ENCODE results near the gene APMAP. TPM values are rescaled to one million over a fixed set of nuclear protein-coding genes. Genes with fewer than 3 reads are reported as not detected.

APMAP gene
- total RNA-seq, 1 experiment from 2014 or later, result 82.7 TPM

GRCh38 chr20:24961384-24962181 lies 31.0 kb downstream of the APMAP start (continued):
- no peak for TF ChIP-seq EGR1 (IDR thresholded peaks at IDR 0.05; ENCODE audit: low read depth)
- TF ChIP-seq JUND (IDR thresholded peaks at IDR 0.05), result no peak
- TF ChIP-seq SIN3A (IDR thresholded peaks at IDR 0.05; ENCODE audit: low read depth), result no peak
- TF ChIP-seq ZNF274 (IDR thresholded peaks at IDR 0.05; ENCODE audit: low read depth, low read length), result no peak

- RAD21 ChIA-PET (ENCODE audit: low non-redundant PET in 1 of 2, low total read pairs in 2 of 2, uncharacterized antibody in 2 of 2, unreplicated experiment in 2 of 2), result no interaction called here
- ATAC-seq (no peak), DNase-seq (ENCODE audit: low read depth, low spot score) (no peak)
- Histone ChIP-seq H3K9me2 (ENCODE audit: insufficient read depth) (no peaks in the 10 kb centered on the region), H3K9me3 (ENCODE audit: control insufficient read depth in 1 of 2, insufficient read depth in 1 of 2, low read depth in 1 of 2, low read length in 2 of 2) (no peaks in the 10 kb centered on the region), H3K27me3 (ENCODE audit: insufficient read depth, low read length) (no peaks in the 10 kb centered on the region), H3K4me1 (ENCODE audit: control insufficient read depth in 1 of 2, insufficient read depth in 2 of 2, low read length in 2 of 2) (no peaks in the 10 kb centered on the region), H2AFZ (ENCODE audit: low read depth, low read length, poor library complexity, severe bottlenecking) (no peak overlapping the region), H3K79me2 (ENCODE audit: insufficient read depth, low read length) (no peaks in the 10 kb centered on the region), H3K27ac (ENCODE audit: low read depth, low read length) (no peak overlapping the region), H4K20me1 (ENCODE audit: insufficient read depth) (no peaks in the 10 kb centered on the region), H3K4me2 (ENCODE audit: low read length) (no peak overlapping the region), H3K9ac (ENCODE audit: low read length) (no peak overlapping the region), H3K4me3 (replicated peaks in 1 of 2; ENCODE audit: low read depth in 1 of 2, low read length in 2 of 2) (no peak overlapping the region), H3K36me3 (ENCODE audit: control insufficient read depth in 1 of 2, insufficient read depth in 2 of 2, low read length in 2 of 2) (peaks cover 9 to 27% of the 10 kb centered on the region in 2 experiments; a peak in 3 of 4 replicates)
- POLR2A ChIA-PET, result no interaction called here
- CTCF ChIA-PET, result no interaction called here
- intact Hi-C loops (cut with micrococcal nuclease), result no loop called here
- no TSS peak for BruUV-seq (replicated peaks)
- no peak for TF ChIP-seq FOSL1 (IDR thresholded peaks at IDR 0.05; ENCODE audit: low read depth)
- TF ChIP-seq, protein P1, sequence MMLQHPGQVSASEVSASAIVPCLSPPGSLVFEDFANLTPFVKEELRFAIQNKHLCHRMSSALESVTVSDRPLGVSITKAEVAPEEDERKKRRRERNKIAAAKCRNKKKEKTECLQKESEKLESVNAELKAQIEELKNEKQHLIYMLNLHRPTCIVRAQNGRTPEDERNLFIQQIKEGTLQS (IDR thresholded peaks at IDR 0.05), result no peak
- TF ChIP-seq REST (IDR thresholded peaks at IDR 0.05; ENCODE audit: low read depth), result no peak
- TF ChIP-seq POLR2A (IDR thresholded peaks at IDR 0.05; ENCODE audit: borderline replicate concordance, extremely low read depth, insufficient read depth, insufficient read length), result no peak
- TF ChIP-seq EZH2phosphoT487 (IDR thresholded peaks at IDR 0.05; ENCODE audit: borderline replicate concordance), result no peak
- no peak for TF ChIP-seq ZBTB33 (IDR thresholded peaks at IDR 0.05; ENCODE audit: extremely low read depth, insufficient replicate concordance, low read length)
- no peak for TF ChIP-seq CBX3 (IDR thresholded peaks at IDR 0.05; ENCODE audit: low read depth)
- no peak for TF ChIP-seq JUND (IDR thresholded peaks at IDR 0.05)
- TF ChIP-seq RAD21 (IDR thresholded peaks at IDR 0.05; ENCODE audit: low read depth), result no peak
- no peak for TF ChIP-seq EGR1 (IDR thresholded peaks at IDR 0.05; ENCODE audit: low read depth)
- no peak for TF ChIP-seq SP1 (IDR thresholded peaks at IDR 0.05; ENCODE audit: low read depth)
- TF ChIP-seq EZH2 (IDR thresholded peaks at IDR 0.05), result no peak
- no peak for TF ChIP-seq SIN3A (IDR thresholded peaks at IDR 0.05; ENCODE audit: low read depth)
Observed at GRCh38 chr20:24960861-24961260, 31.7 kb downstream of the APMAP start.
